Esophagus squamous epithelium (tissue), 5 donors: ENCODE measurements around the gene DDX54. TPM values are rescaled to one million over a fixed set of nuclear protein-coding genes. Genes with fewer than 3 reads are reported as not detected.

Experiments used
- DNase-seq: peaks from one replicate; lab custom pipeline; 2025; lab: John Stamatoyannopoulos, UW
- H3K27ac ChIP-seq, 4 donors: fragments of 200-600 bp; sonication (generic); one replicate each; pipeline ENCODE4 v1.5.1; 2016 to 2019; ENCODE audit warnings: mild to moderate bottlenecking in 1 of 4
- H3K27me3 ChIP-seq, 4 donors: fragments of 200-600 bp; sonication (generic); 1 replicate in 3 of 4; 2 replicates in 1 of 4; pipeline versions ENCODE4 v1.5.1 to v1.6.0; 2017 to 2021; ENCODE audit warnings: antibody characterized with exemption in 1 of 4
- H3K36me3 ChIP-seq, 3 donors: fragments of 200-600 bp; sonication (generic); one replicate each; pipeline ENCODE4 v1.5.1; 2016 to 2019
- H3K4me1 ChIP-seq, 3 donors: fragments of 200-600 bp; sonication (generic); one replicate each; pipeline ENCODE4 v1.5.1; 2017 to 2019
- H3K4me3 ChIP-seq, 4 donors: fragments of 200-600 bp; sonication (generic); 1 replicate in 3 of 4; 2 replicates in 1 of 4; pipeline ENCODE4 v1.5.1; 2016 to 2019; ENCODE audit warnings: mild to moderate bottlenecking in 2 of 4, moderate library complexity in 1 of 4
- H3K9me3 ChIP-seq, 3 donors: fragments of 200-600 bp; sonication (generic); one replicate each; pipeline ENCODE4 v1.5.1; 2016 to 2019
- POLR2A ChIP-seq, 4 donors: fragments of 450-650 bp; IDR thresholded peaks; one replicate each; pipeline ENCODE4 v1.6.1; 2017; ENCODE audit warnings: antibody characterized with exemption in 4 of 4, mild to moderate bottlenecking in 4 of 4, moderate library complexity in 3 of 4
- WGBS, 2 donors: methylation state at CpG; one replicate each; pipeline ENCODE4 v1.1.5; 2018; 5-methylcytosine and 5-hydroxymethylcytosine counted together
- intact Hi-C: fragments of 100-400 bp; cut with DNase I; formaldehyde crosslinking; loops from one replicate; pipeline ENCODE4 v1.15.0; 2022
- small RNA-seq, 4 donors: library from RNA; depleted of rRNA; stranded (forward); fragments of <200 nt; gene quantifications; one replicate each; pipeline ENCODE3, GENCODE V24; 2016
- total RNA-seq, 4 donors: library from RNA; depleted of rRNA; stranded (reverse); fragments of >200 nt; gene quantifications; one replicate each; pipeline ENCODE4 v1.1.0, GENCODE V29; 2016
- TF ChIP-seq, protein P1 (sequence below), 6 experiments: fragments of 450-650 bp in 4 of 6; fragments of 200-600 bp in 2 of 6; sonication (generic) in 2 of 6; IDR thresholded peaks; one replicate each; pipeline ENCODE4 v1.5.1; 2016 to 2019; ENCODE audit warnings: antibody characterized with exemption in 6 of 6, mild to moderate bottlenecking in 4 of 6, moderate library complexity in 4 of 6
- donor health status: DM: yes; HTN: yes; CAD: no.

DDX54 gene
- total RNA-seq, 4 donors from 2014 or later, result 35.3 to 80.5 (median 65.2) TPM

GRCh38 chr12:113109360-113109759, 75.9 kb downstream of the DDX54 start:
- 52 to 70% methylated on average over 3 to 5 of the region's 5 CpGs for WGBS, 2 donors
- H3K4me1 ChIP-seq, result no peaks in the 10 kb centered on the region
- TF ChIP-seq, protein P1, sequence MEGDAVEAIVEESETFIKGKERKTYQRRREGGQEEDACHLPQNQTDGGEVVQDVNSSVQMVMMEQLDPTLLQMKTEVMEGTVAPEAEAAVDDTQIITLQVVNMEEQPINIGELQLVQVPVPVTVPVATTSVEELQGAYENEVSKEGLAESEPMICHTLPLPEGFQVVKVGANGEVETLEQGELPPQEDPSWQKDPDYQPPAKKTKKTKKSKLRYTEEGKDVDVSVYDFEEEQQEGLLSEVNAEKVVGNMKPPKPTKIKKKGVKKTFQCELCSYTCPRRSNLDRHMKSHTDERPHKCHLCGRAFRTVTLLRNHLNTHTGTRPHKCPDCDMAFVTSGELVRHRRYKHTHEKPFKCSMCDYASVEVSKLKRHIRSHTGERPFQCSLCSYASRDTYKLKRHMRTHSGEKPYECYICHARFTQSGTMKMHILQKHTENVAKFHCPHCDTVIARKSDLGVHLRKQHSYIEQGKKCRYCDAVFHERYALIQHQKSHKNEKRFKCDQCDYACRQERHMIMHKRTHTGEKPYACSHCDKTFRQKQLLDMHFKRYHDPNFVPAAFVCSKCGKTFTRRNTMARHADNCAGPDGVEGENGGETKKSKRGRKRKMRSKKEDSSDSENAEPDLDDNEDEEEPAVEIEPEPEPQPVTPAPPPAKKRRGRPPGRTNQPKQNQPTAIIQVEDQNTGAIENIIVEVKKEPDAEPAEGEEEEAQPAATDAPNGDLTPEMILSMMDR (IDR thresholded peaks at IDR 0.05), result no peak
- no peak for TF ChIP-seq POLR2A (IDR thresholded peaks at IDR 0.05)
- H3K9me3 ChIP-seq, result no peaks in the 10 kb centered on the region
- H3K4me3 ChIP-seq, result no peak overlapping the region
- intact Hi-C loops, result no loop called here
- DNase-seq, result no peak
- H3K27ac ChIP-seq, result no peak overlapping the region
- H3K27me3 ChIP-seq, result peaks cover 0 to 17% (median 0%) of the 10 kb centered on the region in 4 donors
- H3K36me3 ChIP-seq, result peaks cover 0 to 44% (median 6%) of the 10 kb centered on the region in 3 donors

DNA sequence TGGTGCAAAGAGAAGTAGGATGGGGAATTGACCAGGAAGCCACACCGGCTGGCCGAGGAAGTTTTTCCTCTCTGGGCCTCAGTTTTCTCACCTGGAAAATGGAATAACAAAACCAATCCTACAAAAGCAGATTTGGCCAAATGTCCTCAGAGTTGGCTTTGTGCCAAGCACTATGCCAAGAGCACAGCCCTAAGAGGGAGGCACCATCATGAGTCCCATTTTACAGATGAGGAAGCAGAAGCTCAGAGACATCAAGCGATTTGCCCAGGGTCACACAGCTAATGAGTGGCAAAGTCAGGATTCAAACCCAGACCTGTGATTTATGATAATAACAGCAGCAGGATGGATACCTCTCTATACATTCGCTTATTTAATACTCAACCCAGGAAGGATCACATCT, 77.0 kb downstream of the DDX54 start:
- DNase-seq, result no peak
- TF ChIP-seq POLR2A (IDR thresholded peaks at IDR 0.05), result no peak
- TF ChIP-seq, protein P1 (IDR thresholded peaks at IDR 0.05), result no peak
- H3K9me3 ChIP-seq, result no peaks in the 10 kb centered on the region
- WGBS, 2 donors, result 86 to 91% methylated on average over 4 of the region's 4 CpGs
- H3K27me3 ChIP-seq, result peaks cover 0 to 23% (median 0%) of the 10 kb centered on the region in 4 donors
- H3K4me1 ChIP-seq, result peaks cover 0 to 7% (median 0%) of the 10 kb centered on the region in 3 donors
- no peak overlapping the region for H3K4me3 ChIP-seq
- no peak overlapping the region for H3K27ac ChIP-seq
- intact Hi-C loops, result no loop called here
- H3K36me3 ChIP-seq, result peaks cover 0 to 44% (median 6%) of the 10 kb centered on the region in 3 donors

Small RNA genes within 50 kb of the gene (small RNA-seq; reads per million reads assigned to genes)
- 0 reads per million in 4 donors for gene MIR7106
- 0 reads per million in 4 donors for gene RF00019

Other genes starting within 250 kb of the DDX54 start
- 10 to 100 TPM; 25.2 to 40.0 (median 32.3) TPM for gene OAS3, start 247.0 kb downstream of the DDX54 start, total RNA-seq
- 10 to 100 TPM in 3 of 4 donors, 1 to 10 TPM in 1; 8.3 to 35.6 (median 10.9) TPM for gene OAS2, start 207.0 kb downstream of the DDX54 start, total RNA-seq
- gene DTX1, start 128.7 kb downstream of the DDX54 start, total RNA-seq, result 1 to 10 TPM in 3 of 4 donors, under 1 TPM in 1; 0.49 to 4.8 (median 1.8) TPM
- gene RASAL1, start 49.7 kb downstream of the DDX54 start, total RNA-seq, result 10 to 100 TPM; 17.4 to 98.7 (median 56.6) TPM
- under 1 TPM in 1 of 4 donors, not detected in 3; 0.26 TPM for gene CFAP73, start 35.8 kb downstream of the DDX54 start, total RNA-seq
- 10 to 100 TPM; 17.0 to 30.0 (median 20.3) TPM for gene RITA1, start 243 bp upstream of the DDX54 start, total RNA-seq
- 10 to 100 TPM; 15.5 to 48.8 (median 34.5) TPM for gene TPCN1, start 36.0 kb upstream of the DDX54 start, total RNA-seq
- 10 to 100 TPM; 19.6 to 31.9 (median 28.5) TPM for gene SLC8B1, start 149.6 kb upstream of the DDX54 start, total RNA-seq
- 10 to 100 TPM; 14.3 to 22.0 (median 17.1) TPM for gene PLBD2, start 173.1 kb upstream of the DDX54 start, total RNA-seq
- gene SDS, start 218.4 kb upstream of the DDX54 start, total RNA-seq, result under 1 TPM in 1 of 4 donors, not detected in 3; 0.76 TPM
- gene SDSL, start 236.9 kb upstream of the DDX54 start, total RNA-seq, result 1 to 10 TPM in 2 of 4 donors, under 1 TPM in 1, not detected in 1; 0.48 to 3.1 (median 1.5) TPM